KOPT-K1 (cell line): ENCODE results near the gene KRT74.

Experiments
- H3K27ac ChIP-seq: fragments of 200-600 bp; sonication (generic); 2 replicates; pipeline ENCODE4 v1.5.1; 2016; ENCODE audit warnings: antibody characterized with exemption, mild to moderate bottlenecking, low read depth, low read length; ENCODE audit not compliant: poor library complexity, severe bottlenecking
- H3K36me3 ChIP-seq: fragments of 200-600 bp; sonication (generic); 2 replicates; pipeline ENCODE4 v1.5.1; 2017; ENCODE audit warnings: antibody characterized with exemption, mild to moderate bottlenecking, low read length, moderate library complexity; ENCODE audit not compliant: insufficient read depth
- H3K9me3 ChIP-seq: fragments of 200-600 bp; sonication (generic); 2 replicates; pipeline ENCODE4 v1.5.1; 2017; ENCODE audit warnings: antibody characterized with exemption, low read length, mild to moderate bottlenecking; ENCODE audit not compliant: insufficient read depth, poor library complexity, severe bottlenecking

The KRT74 gene

GRCh38 chr12:52541709-52542108 is 31.9 kb downstream of the KRT74 start:
- Histone ChIP-seq H3K36me3 (no peaks in the 10 kb centered on the region), H3K27ac (no peak overlapping the region), H3K9me3 (no peaks in the 10 kb centered on the region)

- H3K9me3 ChIP-seq, result no peaks in the 10 kb centered on the region
- no peaks in the 10 kb centered on the region for H3K36me3 ChIP-seq
- H3K27ac ChIP-seq, result no peak overlapping the region
Measured at GRCh38 chr12:52540531-52540930, 33.1 kb downstream of the KRT74 start.

GRCh38 chr12:52539821-52540173 is 33.8 kb downstream of the KRT74 start:
- no peak overlapping the region for H3K27ac ChIP-seq
- no peaks in the 10 kb centered on the region for H3K9me3 ChIP-seq
- H3K36me3 ChIP-seq, result no peaks in the 10 kb centered on the region

GRCh38 chr12:52539083-52539820 is 34.4 kb downstream of the KRT74 start:
- no peak overlapping the region for H3K27ac ChIP-seq
- H3K36me3 ChIP-seq, result no peaks in the 10 kb centered on the region
- no peaks in the 10 kb centered on the region for H3K9me3 ChIP-seq

GRCh38 chr12:52537101-52537500 is 36.5 kb downstream of the KRT74 start:
- Histone ChIP-seq H3K36me3 (no peaks in the 10 kb centered on the region), H3K9me3 (no peaks in the 10 kb centered on the region), H3K27ac (no peak overlapping the region)

DNA sequence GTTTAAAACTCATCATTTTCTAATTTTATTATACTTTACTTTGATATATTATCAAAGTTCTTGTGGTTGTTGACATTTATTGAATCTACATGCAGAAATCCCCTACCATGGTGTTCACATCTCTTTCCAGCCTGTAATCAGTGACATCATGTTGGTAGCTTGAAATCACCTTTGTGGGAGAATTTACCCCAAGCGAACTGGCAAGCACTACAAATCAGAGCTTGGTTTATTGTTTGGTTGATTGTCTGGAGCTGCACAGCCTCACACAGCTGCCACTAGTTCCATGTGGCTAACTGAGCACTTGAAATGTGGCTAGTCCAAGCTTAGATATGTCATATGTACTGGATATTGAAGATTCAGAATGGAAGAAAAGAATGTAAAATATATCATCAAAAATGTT is 38.1 kb downstream of the KRT74 start:
- Histone ChIP-seq H3K36me3 (no peaks in the 10 kb centered on the region), H3K9me3 (no peaks in the 10 kb centered on the region), H3K27ac (no peak overlapping the region)

DNA sequence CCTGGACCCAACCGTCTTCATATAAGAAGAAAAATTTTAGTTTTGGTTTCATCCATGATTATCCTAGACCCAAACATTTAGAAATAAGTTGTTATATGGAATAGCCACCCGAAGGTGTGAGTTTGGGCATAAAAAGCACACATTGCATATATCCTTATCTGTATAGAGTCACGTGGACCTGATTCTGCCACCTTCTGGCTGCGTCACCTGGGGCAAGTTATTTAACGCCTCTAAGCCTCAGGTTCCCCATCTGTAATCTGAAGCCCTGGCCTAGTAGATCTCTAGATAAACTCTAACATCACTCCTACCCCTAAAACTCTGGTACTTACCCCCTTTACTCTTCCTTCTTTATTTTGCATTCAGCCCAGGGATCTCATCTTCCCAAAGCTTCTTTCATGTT is 39.2 kb downstream of the KRT74 start:
- H3K27ac ChIP-seq, result no peak overlapping the region
- no peaks in the 10 kb centered on the region for H3K36me3 ChIP-seq
- H3K9me3 ChIP-seq, result no peaks in the 10 kb centered on the region

- Histone ChIP-seq H3K9me3 (no peaks in the 10 kb centered on the region), H3K27ac (no peak overlapping the region), H3K36me3 (no peaks in the 10 kb centered on the region)
Measured at GRCh38 chr12:52533686-52534470, 39.8 kb downstream of the KRT74 start.

DNA sequence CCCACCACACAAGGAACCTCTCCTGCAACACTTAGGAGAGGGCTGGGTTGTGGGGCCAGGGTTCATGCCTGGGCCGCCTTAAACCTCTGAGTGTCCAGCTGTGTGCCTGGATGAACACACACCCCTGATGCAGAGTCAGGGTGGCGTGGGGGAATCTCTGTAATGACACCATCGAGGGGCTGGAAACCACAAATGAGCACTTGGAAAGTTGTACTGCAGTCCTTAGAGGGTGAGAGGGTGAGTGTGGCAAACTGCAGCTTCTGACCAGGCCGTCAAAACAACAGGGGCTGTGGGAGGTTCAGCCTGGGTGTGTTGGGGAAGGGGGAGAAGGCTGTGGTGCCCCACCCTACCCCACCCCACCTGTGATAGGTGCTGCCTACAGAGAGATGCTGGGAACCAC is 41.0 kb downstream of the KRT74 start:
- H3K27ac ChIP-seq, result no peak overlapping the region
- no peaks in the 10 kb centered on the region for H3K36me3 ChIP-seq
- no peaks in the 10 kb centered on the region for H3K9me3 ChIP-seq

- Histone ChIP-seq H3K9me3 (no peaks in the 10 kb centered on the region), H3K27ac (no peak overlapping the region), H3K36me3 (no peaks in the 10 kb centered on the region)
Measured at GRCh38 chr12:52531566-52532300, 41.9 kb downstream of the KRT74 start.

DNA sequence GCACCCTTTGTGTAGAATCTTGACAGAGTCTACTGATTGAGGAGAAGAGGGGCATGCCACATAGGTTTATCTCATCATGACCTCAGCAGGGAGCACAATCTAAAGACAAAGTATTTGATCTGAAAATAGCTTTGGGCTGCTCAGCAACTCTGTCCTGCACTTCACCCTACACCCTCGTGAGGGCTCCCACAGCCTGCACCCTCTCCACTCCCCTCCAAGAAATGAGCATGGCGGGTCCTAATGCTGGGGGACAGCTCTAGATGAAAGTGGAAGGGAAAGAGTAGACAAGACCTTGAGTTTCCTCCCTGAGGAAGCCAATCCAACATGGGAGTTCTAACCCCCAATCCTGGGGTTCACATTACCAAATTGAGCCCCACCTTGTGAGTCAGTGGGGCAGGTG is 42.7 kb downstream of the KRT74 start:
- Histone ChIP-seq H3K36me3 (no peaks in the 10 kb centered on the region), H3K27ac (no peak overlapping the region), H3K9me3 (no peaks in the 10 kb centered on the region)

DNA sequence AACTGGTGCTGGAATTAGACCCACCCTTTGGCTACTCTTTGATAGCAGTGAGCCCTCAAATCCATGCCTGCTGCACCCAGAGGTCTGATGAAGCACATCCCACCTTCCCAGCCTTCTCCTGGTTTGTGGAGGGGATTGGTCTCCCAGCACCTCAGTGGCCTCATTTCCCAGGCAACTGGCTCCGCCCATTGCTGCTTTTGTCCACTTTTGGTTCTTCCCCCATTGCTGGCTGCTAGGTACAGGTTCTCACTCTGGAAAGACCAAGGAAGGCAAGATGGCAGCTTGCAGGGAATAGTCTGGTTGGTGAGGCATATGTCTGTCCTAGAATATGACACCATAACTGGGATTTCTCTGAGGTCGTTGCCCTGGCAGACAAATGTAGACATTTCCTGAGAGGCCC is 43.3 kb downstream of the KRT74 start:
- Histone ChIP-seq H3K36me3 (no peaks in the 10 kb centered on the region), H3K9me3 (no peaks in the 10 kb centered on the region), H3K27ac (no peak overlapping the region)

DNA sequence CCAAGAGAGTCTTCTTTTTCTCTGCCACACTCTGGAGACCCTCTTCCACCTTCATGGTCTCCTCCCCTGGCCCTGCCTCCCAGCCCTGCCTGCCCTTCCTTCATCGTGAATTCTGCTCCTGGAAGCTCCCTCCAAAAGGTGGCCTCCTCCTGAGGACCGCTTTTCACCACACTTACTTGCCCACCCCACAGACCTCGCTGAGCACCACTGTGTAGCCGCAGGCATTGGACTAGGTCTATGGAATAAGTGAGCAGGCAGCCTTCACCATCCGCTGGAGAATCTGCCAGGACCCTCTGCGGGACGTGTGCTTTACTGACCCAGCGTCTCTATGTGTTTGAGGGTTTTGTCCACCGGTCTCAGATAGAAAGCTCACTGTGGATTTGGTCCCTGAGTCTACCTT is 43.8 kb downstream of the KRT74 start:
- Histone ChIP-seq H3K36me3 (no peaks in the 10 kb centered on the region), H3K27ac (no peak overlapping the region), H3K9me3 (no peaks in the 10 kb centered on the region)

GRCh38 chr12:52529417-52529816 is 44.2 kb downstream of the KRT74 start:
- Histone ChIP-seq H3K27ac (no peak overlapping the region), H3K9me3 (no peaks in the 10 kb centered on the region), H3K36me3 (no peaks in the 10 kb centered on the region)

DNA sequence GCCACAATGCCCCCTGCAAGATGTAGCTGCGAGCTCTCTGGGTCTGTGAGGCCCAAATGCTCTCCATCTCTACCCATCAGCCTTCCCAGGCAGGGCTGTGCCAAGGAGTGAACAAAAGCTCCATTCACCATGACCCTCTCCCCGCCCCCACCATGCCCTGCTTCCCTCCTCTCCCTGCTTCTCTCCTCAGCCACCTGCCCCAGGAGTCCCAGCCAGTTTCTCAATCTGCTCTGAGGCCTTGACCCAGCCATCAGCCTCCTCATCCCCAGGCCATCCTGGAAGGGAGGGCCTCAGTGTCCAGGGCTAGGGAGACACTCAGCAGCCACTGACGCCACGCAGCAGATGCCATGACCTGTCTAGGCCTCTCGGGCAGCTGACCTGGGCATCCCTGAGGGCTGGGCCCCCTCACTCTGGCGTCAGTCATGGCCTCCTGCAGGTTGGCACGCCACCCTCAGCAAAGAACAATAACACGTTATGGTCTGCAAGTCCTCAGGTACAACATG is 45.0 kb downstream of the KRT74 start:
- Histone ChIP-seq H3K9me3 (no peaks in the 10 kb centered on the region), H3K27ac (no peak overlapping the region), H3K36me3 (no peaks in the 10 kb centered on the region)
